HepG2 (cell line): ENCODE data around the gene DOLK. TPM values are rescaled to one million over a fixed set of nuclear protein-coding genes. Genes with fewer than 3 reads are reported as not detected.
A peak's percentile ranks its signal among the peaks of the same experiment; 100 is the strongest.

ENCODE experiments used
- ATF7-NPFF ChIP-seq: sonication (generic); formaldehyde crosslinking; IDR thresholded peaks from 2 replicates; pipeline ENCODE4 v1.8.1; 2023; ENCODE audit warnings: mild to moderate bottlenecking, low read depth, missing genetic modification reagents, moderate library complexity
- ATM ChIP-seq: fragments of 450-650 bp; IDR thresholded peaks from 2 replicates; pipeline ENCODE4 v1.7.1; 2017; ENCODE audit warnings: mild to moderate bottlenecking, borderline replicate concordance
- IRX3 ChIP-seq: sonication (generic); formaldehyde crosslinking; IDR thresholded peaks from 2 replicates; pipeline ENCODE4 v1.8.1; 2023; ENCODE audit warnings: mild to moderate bottlenecking, low read depth, missing genetic modification reagents, borderline replicate concordance
- KDM2A ChIP-seq: sonication (generic); formaldehyde crosslinking; IDR thresholded peaks from 2 replicates; pipeline ENCODE4 v1.4.0; 2020; ENCODE audit warnings: low read depth, missing genetic modification reagents, borderline replicate concordance
- KMT2B ChIP-seq: IDR thresholded peaks from 2 replicates; pipeline ENCODE4 v1.6.1; 2016; ENCODE audit warnings: missing genetic modification reagents, missing compliant biosample characterization
- MTA3 ChIP-seq: sonication (generic); formaldehyde crosslinking; IDR thresholded peaks from 2 replicates; pipeline ENCODE4 v1.4.0; 2020; ENCODE audit warnings: missing genetic modification reagents
- NONO ChIP-seq, 2 experiments: fragments of 450-650 bp in 1 of 2; sonication (generic) in 1 of 2; formaldehyde crosslinking in 1 of 2; IDR thresholded peaks in 1 of 2; conservative IDR thresholded peaks in 1 of 2; 2 replicates each; pipeline versions ENCODE4 v1.6.1 to v1.8.0; 2017 to 2022; ENCODE audit warnings: mild to moderate bottlenecking in 1 of 2, missing genetic modification reagents in 1 of 2, moderate library complexity in 1 of 2
- POLR2AphosphoS2 ChIP-seq: IDR thresholded peaks from 2 replicates; pipeline ENCODE4 v1.6.1; 2011; ENCODE audit warnings: low read depth, low read length, improper control_type of control experiment
- SATB2 ChIP-seq: sonication (generic); formaldehyde crosslinking; IDR thresholded peaks from 2 replicates; pipeline ENCODE4 v1.5.0; 2020; ENCODE audit warnings: missing genetic modification reagents
- SP4 ChIP-seq: sonication (generic); formaldehyde crosslinking; IDR thresholded peaks from 2 replicates; pipeline ENCODE4 v1.8.1; 2023; ENCODE audit warnings: mild to moderate bottlenecking, missing genetic modification reagents
- ZBTB26 ChIP-seq: IDR thresholded peaks from 2 replicates; pipeline ENCODE4 v1.6.1; 2016; ENCODE audit warnings: missing compliant biosample characterization, missing genetic modification reagents, borderline replicate concordance
- ZFP82 ChIP-seq: sonication (generic); formaldehyde crosslinking; IDR thresholded peaks from 2 replicates; pipeline ENCODE4 v1.5.1; 2020; ENCODE audit warnings: mild to moderate bottlenecking, missing genetic modification reagents, borderline replicate concordance
- ZFP90 ChIP-seq: sonication (generic); formaldehyde crosslinking; IDR thresholded peaks from 2 replicates; pipeline ENCODE4 v1.8.0; 2022; ENCODE audit warnings: missing genetic modification reagents, mild to moderate bottlenecking, inconsistent platforms, borderline replicate concordance
- ZNF143 ChIP-seq: sonication (generic); formaldehyde crosslinking; IDR thresholded peaks from 2 replicates; pipeline ENCODE4 v1.4.0; 2020; ENCODE audit warnings: missing genetic modification reagents
- ZNF317 ChIP-seq: sonication (generic); formaldehyde crosslinking; IDR thresholded peaks from 2 replicates; pipeline ENCODE4 v1.5.0; 2020; ENCODE audit warnings: mild to moderate bottlenecking, missing genetic modification reagents
- ZNF329 ChIP-seq: sonication (generic); formaldehyde crosslinking; IDR thresholded peaks from 2 replicates; pipeline ENCODE4 v1.9.0; 2021; ENCODE audit warnings: low read depth, mild to moderate bottlenecking, missing genetic modification reagents
- ZNF460 ChIP-seq: sonication (generic); formaldehyde crosslinking; IDR thresholded peaks from 2 replicates; pipeline ENCODE4 v1.5.1; 2020; ENCODE audit warnings: missing genetic modification reagents, mild to moderate bottlenecking, borderline replicate concordance
- ZNF7 ChIP-seq: IDR thresholded peaks from 2 replicates; pipeline ENCODE4 v1.6.1; 2016; ENCODE audit warnings: missing biosample characterization, missing genetic modification reagents
- polyA plus RNA-seq, 8 experiments: library from polyadenylated mRNA; depleted of rRNA in 3 of 8; stranded (reverse) in 7 of 8; unstranded in 1 of 8; fragments of >200 nt; fragmentation: Illumina TruSeq in 4 of 8; extraction: Trizol in 4 of 8; gene quantifications; 2 replicates each; pipeline versions ENCODE4 v1.2.1 to v1.2.3, GENCODE V29; 2011 to 2016; ENCODE audit warnings: low read depth in 4 of 8, missing spikeins in 1 of 8, mixed read lengths in 1 of 8; ENCODE audit not compliant: insufficient read depth in 1 of 8
- total RNA-seq, 5 experiments: library from RNA; depleted of rRNA; stranded (reverse); fragments of >200 nt; fragmentation: Illumina TruSeq; extraction: Trizol; gene quantifications; 2 replicates each; pipeline ENCODE4 v1.2.3, GENCODE V29; 2016; ENCODE audit warnings: low read depth in 1 of 5
- TF ChIP-seq, protein P1 (sequence below): sonication (generic); formaldehyde crosslinking; IDR thresholded peaks from 2 replicates; pipeline ENCODE4 v1.4.0; 2020; ENCODE audit warnings: missing genetic modification reagents
- TF ChIP-seq, protein P2 (sequence below): sonication (generic); formaldehyde crosslinking; IDR thresholded peaks from 2 replicates; pipeline ENCODE4 v1.8.1; 2023; ENCODE audit warnings: mild to moderate bottlenecking, missing genetic modification reagents
- TF ChIP-seq, protein P3 (sequence below): IDR thresholded peaks from 2 replicates; pipeline ENCODE4 v1.6.1; 2012; ENCODE audit warnings: low read depth, low read length, improper control_type of control experiment
- TF ChIP-seq, protein P4 (sequence below): IDR thresholded peaks from 2 replicates; pipeline ENCODE4 v1.6.1; 2016; ENCODE audit warnings: missing compliant biosample characterization, missing genetic modification reagents, borderline replicate concordance

Gene DOLK
- total and polyA plus RNA-seq, 2 of the 13 experiments (the other 11 are each of a cell fraction or from before 2014, with no cell fraction given): 15.4 to 18.7 TPM

DNA sequence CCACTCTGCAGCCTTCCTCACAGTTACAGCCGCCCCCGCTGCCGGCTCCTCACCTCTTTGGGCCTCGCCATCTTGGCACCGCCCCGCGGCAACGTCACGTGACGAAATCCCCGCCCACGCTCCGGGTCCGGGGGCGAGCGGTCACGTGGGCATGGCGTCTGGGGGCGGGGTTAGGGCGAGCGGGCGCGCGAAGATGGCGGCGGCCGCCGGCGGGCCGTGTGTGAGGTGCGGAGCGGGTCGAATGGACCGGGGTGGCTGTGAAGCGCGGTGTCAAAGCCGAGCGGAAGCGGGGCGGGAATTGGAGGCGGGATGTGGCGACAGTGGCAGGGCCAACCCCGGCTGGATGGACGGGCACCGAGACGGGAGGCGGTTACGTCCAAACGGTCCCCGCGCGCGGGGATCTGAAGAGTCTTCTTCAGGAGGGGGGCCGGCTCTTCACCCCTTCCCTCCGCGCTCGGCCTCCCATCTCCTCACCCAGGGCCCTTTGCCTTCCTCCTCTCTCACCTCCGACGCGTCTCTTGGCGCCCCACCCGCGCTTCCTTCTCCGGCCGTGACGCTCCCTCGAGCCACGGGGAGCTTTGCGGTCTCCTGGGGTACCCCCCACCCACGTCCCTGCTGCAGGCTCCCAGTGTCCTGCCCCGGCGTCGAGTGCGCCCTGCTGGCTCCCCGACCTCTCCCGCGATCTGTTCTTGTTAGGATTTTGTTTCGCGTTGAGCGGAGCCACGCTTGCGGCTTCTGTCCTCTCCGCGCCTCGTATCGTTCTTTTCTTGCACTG lies at the start of gene DOLK, which contains the start of gene NUP188 (continued):
- TF ChIP-seq IRX3 (CRISPR knock-in tag): peak; percentile 43; the same call in 1 of the 2 replicates
- 0 out of 2 replicates have a peak, but pooled peaks have one; percentile 57 for TF ChIP-seq ZBTB26 (CRISPR knock-in tag)
- TF ChIP-seq KDM2A (CRISPR knock-in tag): peak; percentile 96
- TF ChIP-seq, protein P1, sequence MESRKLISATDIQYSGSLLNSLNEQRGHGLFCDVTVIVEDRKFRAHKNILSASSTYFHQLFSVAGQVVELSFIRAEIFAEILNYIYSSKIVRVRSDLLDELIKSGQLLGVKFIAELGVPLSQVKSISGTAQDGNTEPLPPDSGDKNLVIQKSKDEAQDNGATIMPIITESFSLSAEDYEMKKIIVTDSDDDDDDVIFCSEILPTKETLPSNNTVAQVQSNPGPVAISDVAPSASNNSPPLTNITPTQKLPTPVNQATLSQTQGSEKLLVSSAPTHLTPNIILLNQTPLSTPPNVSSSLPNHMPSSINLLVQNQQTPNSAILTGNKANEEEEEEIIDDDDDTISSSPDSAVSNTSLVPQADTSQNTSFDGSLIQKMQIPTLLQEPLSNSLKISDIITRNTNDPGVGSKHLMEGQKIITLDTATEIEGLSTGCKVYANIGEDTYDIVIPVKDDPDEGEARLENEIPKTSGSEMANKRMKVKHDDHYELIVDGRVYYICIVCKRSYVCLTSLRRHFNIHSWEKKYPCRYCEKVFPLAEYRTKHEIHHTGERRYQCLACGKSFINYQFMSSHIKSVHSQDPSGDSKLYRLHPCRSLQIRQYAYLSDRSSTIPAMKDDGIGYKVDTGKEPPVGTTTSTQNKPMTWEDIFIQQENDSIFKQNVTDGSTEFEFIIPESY: no peak; the same call in 1 of the 2 replicates
- TF ChIP-seq, protein P2, sequence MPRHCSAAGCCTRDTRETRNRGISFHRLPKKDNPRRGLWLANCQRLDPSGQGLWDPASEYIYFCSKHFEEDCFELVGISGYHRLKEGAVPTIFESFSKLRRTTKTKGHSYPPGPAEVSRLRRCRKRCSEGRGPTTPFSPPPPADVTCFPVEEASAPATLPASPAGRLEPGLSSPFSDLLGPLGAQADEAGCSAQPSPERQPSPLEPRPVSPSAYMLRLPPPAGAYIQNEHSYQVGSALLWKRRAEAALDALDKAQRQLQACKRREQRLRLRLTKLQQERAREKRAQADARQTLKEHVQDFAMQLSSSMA (CRISPR knock-in tag): peak; percentile 85; the same call in 1 of the 2 replicates
- TF ChIP-seq NONO (IDR thresholded peaks at IDR 0.05): no peak
- peak; percentile 90 for TF ChIP-seq NONO (CRISPR knock-in tag; conservative IDR thresholded peaks at IDR 0.05)
- TF ChIP-seq SP4 (CRISPR knock-in tag): peak; percentile 83
- TF ChIP-seq ZNF7 (CRISPR knock-in tag): no peak
- TF ChIP-seq, protein P3, sequence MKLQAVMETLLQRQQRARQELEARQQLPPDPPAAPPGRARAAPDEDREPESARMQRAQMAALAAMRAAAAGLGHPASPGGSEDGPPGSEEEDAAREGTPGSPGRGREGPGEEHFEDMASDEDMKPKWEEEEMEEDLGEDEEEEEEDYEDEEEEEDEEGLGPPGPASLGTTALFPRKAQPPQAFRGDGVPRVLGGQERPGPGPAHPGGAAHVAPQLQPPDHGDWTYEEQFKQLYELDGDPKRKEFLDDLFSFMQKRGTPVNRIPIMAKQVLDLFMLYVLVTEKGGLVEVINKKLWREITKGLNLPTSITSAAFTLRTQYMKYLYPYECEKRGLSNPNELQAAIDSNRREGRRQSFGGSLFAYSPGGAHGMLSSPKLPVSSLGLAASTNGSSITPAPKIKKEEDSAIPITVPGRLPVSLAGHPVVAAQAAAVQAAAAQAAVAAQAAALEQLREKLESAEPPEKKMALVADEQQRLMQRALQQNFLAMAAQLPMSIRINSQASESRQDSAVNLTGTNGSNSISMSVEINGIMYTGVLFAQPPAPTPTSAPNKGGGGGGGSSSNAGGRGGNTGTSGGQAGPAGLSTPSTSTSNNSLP: no peak
- peak; percentile 92; the same call in 1 of the 2 replicates for TF ChIP-seq ZFP82 (CRISPR knock-in tag)
- TF ChIP-seq ZNF317: no peak
- 0 out of 2 replicates have a peak, but pooled peaks have one; percentile 47 for TF ChIP-seq SATB2 (CRISPR knock-in tag)
- no peak for TF ChIP-seq ATM
- TF ChIP-seq ZNF329 (CRISPR knock-in tag): no peak
- TF ChIP-seq ATF7-NPFF (CRISPR knock-in tag): peak; percentile 65; the same call in 1 of the 2 replicates
- TF ChIP-seq POLR2AphosphoS2: no peak
- peak; percentile 83; the same call in 1 of the 2 replicates for TF ChIP-seq KMT2B (CRISPR knock-in tag)
- no peak for TF ChIP-seq ZNF143 (CRISPR knock-in tag)
- TF ChIP-seq ZNF460 (CRISPR knock-in tag): no peak; the same call in 1 of the 2 replicates
- TF ChIP-seq ZFP90 (CRISPR knock-in tag): no peak
- TF ChIP-seq, protein P4, sequence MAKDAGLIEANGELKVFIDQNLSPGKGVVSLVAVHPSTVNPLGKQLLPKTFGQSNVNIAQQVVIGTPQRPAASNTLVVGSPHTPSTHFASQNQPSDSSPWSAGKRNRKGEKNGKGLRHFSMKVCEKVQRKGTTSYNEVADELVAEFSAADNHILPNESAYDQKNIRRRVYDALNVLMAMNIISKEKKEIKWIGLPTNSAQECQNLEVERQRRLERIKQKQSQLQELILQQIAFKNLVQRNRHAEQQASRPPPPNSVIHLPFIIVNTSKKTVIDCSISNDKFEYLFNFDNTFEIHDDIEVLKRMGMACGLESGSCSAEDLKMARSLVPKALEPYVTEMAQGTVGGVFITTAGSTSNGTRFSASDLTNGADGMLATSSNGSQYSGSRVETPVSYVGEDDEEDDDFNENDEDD (CRISPR knock-in tag): peak; percentile 84; the same call in 1 of the 2 replicates
- no peak for TF ChIP-seq MTA3 (CRISPR knock-in tag)
